IPS-NIHi7 (cell line): ENCODE measurements around the gene UBXN1.
"Not testable (repeated sequence)": the region's sequence is repeated elsewhere in the genome, so short reads cannot be mapped to it uniquely, and the experiment has no call there.

ENCODE experiments used
- DNase-seq: peaks from one replicate; pipeline ENCODE4 v3.0.0; 2012; ENCODE audit warnings: mixed read lengths; ENCODE audit errors: extremely low spot score

UBXN1 gene

GRCh38 chr11:62708392-62708791 is 29.5 kb upstream of the UBXN1 start:
- no peak for DNase-seq

DNA sequence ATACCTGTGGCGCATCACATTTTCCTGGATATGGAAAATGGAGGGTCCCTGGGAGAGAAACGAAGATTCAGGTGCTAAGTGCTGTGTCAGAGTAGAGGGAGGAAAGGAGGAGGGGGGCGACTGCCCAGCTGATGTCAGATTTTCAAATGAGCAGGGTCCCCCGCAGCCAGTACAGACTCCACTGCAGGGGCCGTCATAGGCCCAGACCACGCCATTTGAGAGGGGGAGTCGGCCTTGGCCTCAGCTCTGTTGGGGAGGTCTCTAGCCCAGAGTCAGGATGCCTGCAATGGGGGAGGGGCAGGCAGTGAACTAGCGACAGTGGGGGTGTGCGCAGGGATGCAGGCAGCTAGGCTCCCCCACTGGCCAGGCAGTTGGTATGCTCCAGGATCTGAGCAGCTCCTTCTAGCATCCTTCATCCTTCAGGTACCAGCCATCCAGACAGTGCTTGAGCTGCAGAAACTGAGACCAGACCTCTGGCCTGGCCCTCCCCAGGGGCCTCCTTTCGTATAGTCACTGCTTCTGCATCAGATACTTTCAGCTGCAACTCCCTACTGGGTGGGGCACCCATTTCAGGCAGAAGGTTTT is 28.5 kb upstream of the UBXN1 start, which contains the start of the genes BSCL2 and GNG3:
TSS of gene BSCL2 (minus strand) at position 148 of the 585 bp plus-strand sequence. CDS start 229 bp downstream, outside the sequence.
TSS of gene GNG3 (plus strand) at position 400 of the 585 bp plus-strand sequence. CDS start 620 bp downstream, outside the sequence.
- DNase-seq: peak; percentile 81

DNA sequence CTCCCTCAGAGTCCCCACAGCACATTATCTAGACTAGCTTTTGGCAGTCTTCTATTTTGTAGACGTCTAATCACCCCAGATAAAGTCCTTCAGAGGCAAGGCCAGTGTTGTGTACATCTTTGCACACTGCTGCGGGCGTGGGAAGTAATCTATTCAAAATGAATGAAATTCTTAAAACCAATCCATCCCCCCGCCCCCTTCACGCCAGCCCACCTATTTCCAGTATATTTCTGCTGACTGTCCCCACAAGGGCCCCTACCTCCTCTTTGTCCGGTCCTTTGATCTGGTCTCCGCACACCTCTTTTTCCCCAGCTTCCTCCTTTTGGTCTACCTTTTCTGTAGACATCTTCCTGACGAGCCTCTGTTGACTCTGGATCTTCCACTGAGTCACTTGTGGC is 28.0 kb upstream of the UBXN1 start:
- DNase-seq: no peak

- DNase-seq: peak; percentile 95
Observed at GRCh38 chr11:62705880-62706849, 27.3 kb upstream of the UBXN1 start.

DNA sequence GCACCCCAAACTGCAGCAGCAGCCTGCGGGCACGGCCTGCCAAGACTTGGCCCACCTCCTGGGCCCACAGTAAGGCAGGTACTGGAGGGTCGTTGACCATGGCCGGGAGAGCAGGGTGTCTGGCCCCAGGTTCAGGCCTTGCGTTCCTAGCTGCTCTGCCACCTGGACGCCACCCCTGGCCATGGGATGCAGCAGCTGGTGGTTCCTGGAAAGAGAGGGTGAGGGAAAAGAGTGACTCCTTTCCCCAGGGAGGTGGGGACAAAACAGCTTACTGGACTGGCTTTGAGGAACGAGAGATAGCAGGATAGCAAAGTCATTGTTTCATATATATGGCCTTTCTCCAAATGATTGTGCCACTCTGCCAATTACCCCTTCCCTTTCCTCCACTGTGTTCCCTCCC is 26.5 kb upstream of the UBXN1 start:
- DNase-seq: peak; percentile 31

DNA sequence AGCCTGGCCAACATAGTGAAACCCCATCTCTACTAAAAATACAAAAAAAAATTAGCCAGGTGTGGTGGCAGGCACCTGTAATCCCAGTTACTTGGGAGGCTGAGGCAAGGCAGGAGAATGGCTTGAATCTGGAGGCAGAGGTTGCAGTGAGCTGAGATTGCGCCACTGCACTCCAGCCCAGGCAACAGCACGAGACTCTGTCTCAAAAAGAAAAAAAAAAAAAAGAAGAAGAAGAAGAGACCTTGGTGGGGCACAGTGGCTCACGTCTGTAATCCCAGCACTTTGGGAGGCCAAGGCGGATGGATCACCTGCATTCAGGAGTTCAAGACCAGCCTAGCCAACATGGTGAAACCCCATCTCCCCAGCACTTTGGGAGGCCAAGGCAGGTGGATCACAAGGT is 25.0 kb upstream of the UBXN1 start:
- not testable (repeated sequence) for DNase-seq

GRCh38 chr11:62702246-62702645 is 23.4 kb upstream of the UBXN1 start:
- DNase-seq: no peak

DNA sequence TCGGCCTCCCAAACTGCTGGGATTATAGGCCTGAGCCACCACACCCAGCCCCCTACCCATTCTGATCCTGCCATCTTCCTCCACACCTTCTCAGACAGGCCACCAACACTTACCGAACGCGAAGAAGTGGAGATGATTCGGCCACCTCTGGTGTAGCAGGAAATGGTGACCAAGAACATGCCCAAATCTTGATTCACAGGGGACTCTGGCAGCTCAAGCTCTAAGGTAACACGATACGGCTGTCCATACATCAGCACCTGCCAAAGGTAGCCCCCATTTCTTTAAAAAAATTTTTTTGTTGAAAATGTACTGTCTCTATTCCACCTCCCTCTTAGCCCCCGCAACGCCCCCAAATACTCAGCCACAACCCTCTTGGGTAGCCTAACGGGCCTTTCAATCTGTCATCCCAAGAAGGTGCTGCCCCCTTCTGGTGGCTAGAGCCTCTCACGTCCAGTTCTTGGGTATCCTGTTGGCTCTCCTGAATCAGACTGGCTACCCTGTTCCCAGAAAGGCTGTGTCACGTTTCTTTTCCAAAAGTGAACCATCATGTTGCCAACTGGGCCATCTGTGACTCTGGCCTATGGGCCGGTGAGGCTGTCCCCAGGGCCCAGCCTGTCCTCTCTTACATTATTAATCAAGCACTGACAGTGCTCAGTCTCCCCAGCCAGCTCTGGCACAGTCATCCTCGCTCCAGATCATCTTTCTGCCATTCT is 15.7 kb upstream of the UBXN1 start:
- peak; percentile 83 for DNase-seq

DNA sequence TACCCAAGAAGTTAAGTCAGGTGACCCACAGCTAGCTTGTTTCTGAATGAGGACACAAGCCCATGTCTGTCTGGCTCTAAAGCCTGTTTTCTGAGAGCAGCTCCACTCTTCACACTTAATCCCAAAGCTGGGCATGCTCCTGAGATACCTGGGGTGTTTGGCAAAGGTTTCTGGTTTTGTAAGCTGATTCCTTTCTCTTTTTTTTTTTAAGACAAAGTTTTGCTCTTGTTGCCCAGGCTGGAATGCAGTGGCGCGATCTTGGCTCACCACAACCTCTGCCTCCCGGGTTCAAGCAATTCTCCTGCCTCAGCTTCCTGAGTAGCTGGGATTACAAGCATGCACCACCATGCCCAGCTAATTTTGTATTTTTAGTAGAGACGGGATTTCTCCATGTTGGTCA is 14.8 kb upstream of the UBXN1 start:
- DNase-seq: not testable (repeated sequence)

- DNase-seq: no peak
Observed at GRCh38 chr11:62689421-62690183, 10.7 kb upstream of the UBXN1 start, which contains the start of gene LRRN4CL. Gene LRRN4CL (minus strand): TSS chr11:62689530. CDS start chr11:62688508, 1,022 bp downstream.

- no peak for DNase-seq
Observed at GRCh38 chr11:62688491-62688890, 9.6 kb upstream of the UBXN1 start.

GRCh38 chr11:62687508-62688396 is 8.9 kb upstream of the UBXN1 start:
- no peak for DNase-seq

- DNase-seq: no peak
Observed at GRCh38 chr11:62682518-62682917, 3.6 kb upstream of the UBXN1 start.

GRCh38 chr11:62680825-62681240 is 2.0 kb upstream of the UBXN1 start:
- no peak for DNase-seq

- DNase-seq: no peak
Observed at GRCh38 chr11:62678433-62678769, 472 bp downstream of the UBXN1 start.

DNA sequence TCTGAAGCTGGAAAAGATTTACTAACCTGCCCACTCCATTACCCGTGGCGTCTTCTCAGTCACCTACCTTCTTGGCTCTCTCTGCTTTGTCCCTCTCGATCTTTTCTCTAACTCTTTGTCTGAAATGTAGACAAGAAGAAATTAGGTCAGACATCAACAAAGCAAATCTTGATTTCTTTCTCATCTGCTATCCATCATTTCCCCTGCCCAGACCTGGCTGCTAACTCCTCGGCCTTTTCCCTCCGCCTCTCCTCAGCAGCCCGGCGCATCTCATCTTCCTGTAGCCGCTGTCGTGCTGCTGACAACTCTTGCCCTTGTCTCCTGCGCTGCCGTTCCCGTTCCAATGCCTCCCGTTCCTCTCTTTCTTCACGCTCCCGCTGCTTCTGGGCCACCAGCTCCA is 1.2 kb downstream of the UBXN1 start:
- no peak for DNase-seq

- DNase-seq: no peak
Observed at GRCh38 chr11:62677156-62677555, 1.7 kb downstream of the UBXN1 start.

DNA sequence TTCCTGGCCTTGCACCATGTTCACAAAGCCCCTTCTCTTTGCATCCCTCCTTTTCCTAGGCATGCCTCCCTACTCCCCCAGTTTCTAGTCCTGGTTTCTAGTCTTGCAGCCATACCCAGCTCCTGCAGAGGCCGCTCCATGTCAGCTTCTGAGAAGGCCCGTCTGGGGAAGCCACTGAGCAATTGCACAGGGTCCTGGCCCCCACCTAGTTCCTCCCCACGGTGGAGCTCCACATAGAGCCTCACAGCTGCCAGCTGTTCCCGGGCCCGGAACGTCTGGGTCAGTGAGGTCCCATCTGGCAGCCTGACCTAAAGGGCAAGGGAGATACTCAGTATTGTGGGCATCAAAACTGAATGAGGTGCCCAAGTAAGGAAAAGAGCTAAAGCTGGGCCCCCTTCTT is 2.2 kb downstream of the UBXN1 start:
- DNase-seq: no peak

GRCh38 chr11:62675415-62675814 is 3.5 kb downstream of the UBXN1 start:
- not testable (repeated sequence) for DNase-seq

DNA sequence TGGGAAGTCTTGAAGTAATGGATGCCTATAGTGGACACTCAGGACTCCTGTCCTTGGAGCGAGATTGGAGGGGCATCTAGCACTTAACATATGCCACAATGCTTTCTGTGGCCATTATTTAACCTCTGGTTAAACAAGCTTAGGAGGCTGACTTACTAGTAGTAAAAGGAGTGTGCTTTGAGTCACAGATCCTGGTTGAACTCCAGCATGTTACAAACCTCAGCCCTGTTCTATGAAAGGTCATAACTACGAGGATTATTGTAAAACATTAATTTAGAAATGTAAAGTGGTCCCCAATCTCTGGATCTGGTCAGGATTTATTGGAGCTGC is 5.7 kb downstream of the UBXN1 start:
- DNase-seq: no peak
